ENCODE results near the gene CEP89.
"Not testable (repeated sequence)": the region's sequence is repeated elsewhere in the genome, so short reads cannot be mapped to it uniquely, and the experiment has no call there.

Gene CEP89

GRCh38 chr19:32887572-32888215, 84.1 kb downstream of the CEP89 start:
- H3K27ac ChIP-seq (ENCODE audit: low read depth in 2 of 2, low read length in 2 of 2): no peak overlapping the region
- no peak overlapping the region for H3K4me3 ChIP-seq (ENCODE audit: low read length in 2 of 2)
- H3K4me1 ChIP-seq (ENCODE audit: control insufficient read depth in 2 of 2, insufficient read depth in 2 of 2, low read length in 2 of 2): no peaks in the 10 kb centered on the region
- no peaks in the 10 kb centered on the region for H3K27me3 ChIP-seq (ENCODE audit: control insufficient read depth in 2 of 2, insufficient read depth in 2 of 2, low read length in 2 of 2)
- peaks cover 3 to 4% of the 10 kb centered on the region in 2 donors for H3K36me3 ChIP-seq (ENCODE audit: control insufficient read depth in 2 of 2, insufficient read depth in 2 of 2, low read length in 2 of 2)
- peaks cover 0 to 2% of the 10 kb centered on the region in 2 donors for H3K9me3 ChIP-seq (ENCODE audit: control insufficient read depth in 2 of 2, low read length in 2 of 2)
- H3K9ac ChIP-seq (ENCODE audit: low read depth in 1 of 2, low read length in 2 of 2): no peak overlapping the region

DNA sequence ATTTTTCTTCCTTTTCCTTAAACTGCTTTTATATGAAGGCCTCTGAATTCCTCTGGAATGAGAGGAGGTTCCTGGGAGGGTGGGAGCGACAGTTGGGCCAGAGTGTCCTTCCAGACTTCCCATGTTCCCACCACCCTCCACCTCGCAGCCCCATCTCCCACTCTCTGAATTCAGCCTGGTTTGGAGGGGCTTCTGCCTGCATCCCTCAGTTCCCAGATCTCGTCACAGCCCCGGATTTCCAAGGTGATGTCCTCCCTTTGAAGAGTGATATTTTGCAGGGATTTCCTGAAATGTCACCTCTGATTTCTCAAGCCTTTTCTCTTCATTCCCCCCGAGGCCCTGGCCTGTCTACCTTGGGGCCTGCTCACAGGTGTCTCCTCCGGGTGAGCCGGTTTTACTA, 85.5 kb downstream of the CEP89 start:
- no peak overlapping the region for H3K4me3 ChIP-seq (ENCODE audit: low read length in 2 of 2)
- H3K36me3 ChIP-seq (ENCODE audit: control insufficient read depth in 2 of 2, insufficient read depth in 2 of 2, low read length in 2 of 2): peaks cover 3% of the 10 kb centered on the region in 2 donors
- H3K4me1 ChIP-seq (ENCODE audit: control insufficient read depth in 2 of 2, insufficient read depth in 2 of 2, low read length in 2 of 2): no peaks in the 10 kb centered on the region
- H3K9ac ChIP-seq (ENCODE audit: low read depth in 1 of 2, low read length in 2 of 2): no peak overlapping the region
- H3K9me3 ChIP-seq (ENCODE audit: control insufficient read depth in 2 of 2, low read length in 2 of 2): no peaks in the 10 kb centered on the region
- no peaks in the 10 kb centered on the region for H3K27me3 ChIP-seq (ENCODE audit: control insufficient read depth in 2 of 2, insufficient read depth in 2 of 2, low read length in 2 of 2)
- H3K27ac ChIP-seq (ENCODE audit: low read depth in 2 of 2, low read length in 2 of 2): no peak overlapping the region

DNA sequence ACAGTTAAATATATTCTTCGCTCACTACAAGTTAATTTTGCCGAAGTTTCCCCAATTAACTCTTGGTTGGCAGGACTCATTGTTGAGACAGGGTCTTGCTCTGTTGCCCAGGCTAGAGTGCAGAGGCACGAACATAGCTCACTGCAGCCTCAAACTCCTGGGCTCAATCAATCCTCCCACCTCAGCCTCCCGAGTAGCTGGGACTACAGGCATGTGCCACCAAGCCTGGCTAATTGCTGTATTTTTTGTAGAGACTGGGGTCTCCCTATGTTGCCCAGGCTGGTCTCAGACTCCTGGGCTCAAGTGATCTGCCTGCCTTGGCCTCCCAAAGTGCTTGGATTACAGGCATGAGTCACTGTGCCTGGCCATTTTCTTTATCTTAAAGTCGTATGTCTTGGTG, 86.5 kb downstream of the CEP89 start:
- not testable (repeated sequence) for H3K4me3 ChIP-seq (ENCODE audit: low read length in 2 of 2); H3K9me3 ChIP-seq (ENCODE audit: control insufficient read depth in 2 of 2, low read length in 2 of 2); H3K27ac ChIP-seq (ENCODE audit: low read depth in 2 of 2, low read length in 2 of 2); H3K27me3 ChIP-seq (ENCODE audit: control insufficient read depth in 2 of 2, insufficient read depth in 2 of 2, low read length in 2 of 2); H3K4me1 ChIP-seq (ENCODE audit: control insufficient read depth in 2 of 2, insufficient read depth in 2 of 2, low read length in 2 of 2); H3K9ac ChIP-seq (ENCODE audit: low read depth in 1 of 2, low read length in 2 of 2); H3K36me3 ChIP-seq (ENCODE audit: control insufficient read depth in 2 of 2, insufficient read depth in 2 of 2, low read length in 2 of 2)

DNA sequence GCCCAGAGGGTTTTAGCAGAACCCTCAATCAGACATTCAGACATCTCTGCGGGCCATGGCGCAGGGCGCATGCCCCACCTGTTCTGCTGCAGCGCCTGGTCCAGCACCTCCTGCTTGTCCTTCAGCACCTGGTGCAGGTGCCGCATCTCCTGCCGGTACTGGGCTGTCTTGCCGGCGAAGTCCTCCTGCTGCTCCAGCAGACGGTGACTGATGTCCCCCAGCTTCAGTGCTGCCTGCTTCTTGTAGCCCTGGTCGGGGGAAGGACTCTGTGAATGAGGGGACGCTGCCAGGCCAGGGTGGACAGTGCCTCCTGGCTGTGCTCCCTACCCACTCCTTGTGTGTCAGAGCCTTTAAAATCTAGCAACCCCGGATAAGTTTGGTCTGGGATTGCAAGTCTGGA, 90.0 kb downstream of the CEP89 start:
- Histone ChIP-seq H3K27ac (ENCODE audit: low read depth in 2 of 2, low read length in 2 of 2) (no peak overlapping the region), H3K4me1 (ENCODE audit: control insufficient read depth in 2 of 2, insufficient read depth in 2 of 2, low read length in 2 of 2) (peaks cover 0 to 5% of the 10 kb centered on the region in 2 donors), H3K9ac (ENCODE audit: low read depth in 1 of 2, low read length in 2 of 2) (no peak overlapping the region), H3K4me3 (ENCODE audit: low read length in 2 of 2) (no peak overlapping the region), H3K36me3 (ENCODE audit: control insufficient read depth in 2 of 2, insufficient read depth in 2 of 2, low read length in 2 of 2) (peaks cover 0 to 3% of the 10 kb centered on the region in 2 donors), H3K9me3 (ENCODE audit: control insufficient read depth in 2 of 2, low read length in 2 of 2) (no peaks in the 10 kb centered on the region), H3K27me3 (ENCODE audit: control insufficient read depth in 2 of 2, insufficient read depth in 2 of 2, low read length in 2 of 2) (no peaks in the 10 kb centered on the region)

- no peaks in the 10 kb centered on the region for H3K36me3 ChIP-seq (ENCODE audit: control insufficient read depth in 2 of 2, insufficient read depth in 2 of 2, low read length in 2 of 2)
- no peak overlapping the region for H3K4me3 ChIP-seq (ENCODE audit: low read length in 2 of 2)
- no peaks in the 10 kb centered on the region for H3K27me3 ChIP-seq (ENCODE audit: control insufficient read depth in 2 of 2, insufficient read depth in 2 of 2, low read length in 2 of 2)
- no peak overlapping the region for H3K9ac ChIP-seq (ENCODE audit: low read depth in 1 of 2, low read length in 2 of 2)
- peaks cover 6 to 13% of the 10 kb centered on the region in 2 donors for H3K4me1 ChIP-seq (ENCODE audit: control insufficient read depth in 2 of 2, insufficient read depth in 2 of 2, low read length in 2 of 2)
- no peak overlapping the region for H3K27ac ChIP-seq (ENCODE audit: low read depth in 2 of 2, low read length in 2 of 2)
- H3K9me3 ChIP-seq (ENCODE audit: control insufficient read depth in 2 of 2, low read length in 2 of 2): no peaks in the 10 kb centered on the region
These were observed 91.1 kb downstream of the CEP89 start for GRCh38 chr19:32880622-32881021.

DNA sequence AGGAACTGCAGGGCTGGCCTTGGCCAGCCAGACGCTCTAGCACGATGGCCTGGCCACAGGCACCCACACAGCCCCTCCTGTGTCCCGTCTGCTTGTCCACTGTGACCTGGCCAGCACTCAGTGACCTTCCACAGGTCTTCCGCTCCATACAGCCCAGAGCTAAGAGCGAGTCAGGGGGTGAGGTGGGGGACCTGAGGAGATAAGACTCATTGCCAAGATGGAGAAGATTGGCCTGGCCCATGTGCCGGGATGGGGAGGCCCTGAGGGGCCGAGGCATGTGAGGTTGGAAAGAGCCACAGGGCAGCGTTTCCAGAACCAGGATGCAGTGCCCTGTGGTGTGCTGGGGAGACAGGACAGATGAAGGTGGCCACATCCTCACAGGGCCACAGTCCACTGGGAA, 92.0 kb downstream of the CEP89 start:
- Histone ChIP-seq H3K4me1 (ENCODE audit: control insufficient read depth in 2 of 2, insufficient read depth in 2 of 2, low read length in 2 of 2) (peaks cover 6 to 13% of the 10 kb centered on the region in 2 donors), H3K36me3 (ENCODE audit: control insufficient read depth in 2 of 2, insufficient read depth in 2 of 2, low read length in 2 of 2) (no peaks in the 10 kb centered on the region), H3K9me3 (ENCODE audit: control insufficient read depth in 2 of 2, low read length in 2 of 2) (no peaks in the 10 kb centered on the region)

DNA sequence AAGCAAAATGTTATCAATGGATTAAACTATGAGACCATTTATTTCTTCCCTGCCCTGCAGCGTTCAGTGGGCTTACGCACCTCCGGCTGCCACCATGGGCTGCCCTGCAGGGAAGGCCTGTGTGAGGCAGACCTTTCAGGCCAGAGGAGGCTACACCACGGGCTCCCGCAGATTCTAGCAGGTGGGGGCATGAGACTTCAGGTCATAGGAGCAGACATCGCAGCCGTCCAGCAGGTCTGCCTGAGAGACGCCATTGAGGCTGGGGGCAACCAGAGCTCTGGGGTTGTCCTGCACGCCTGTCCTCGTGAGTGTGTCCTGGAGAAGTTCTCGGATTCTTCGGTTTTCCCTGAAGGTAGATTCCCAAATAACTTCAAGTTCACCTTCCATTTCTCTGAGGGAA, 92.8 kb downstream of the CEP89 start:
- H3K27me3 ChIP-seq (ENCODE audit: control insufficient read depth in 2 of 2, insufficient read depth in 2 of 2, low read length in 2 of 2): no peaks in the 10 kb centered on the region
- no peak overlapping the region for H3K9ac ChIP-seq (ENCODE audit: low read depth in 1 of 2, low read length in 2 of 2)
- peaks cover 6 to 16% of the 10 kb centered on the region in 2 donors for H3K4me1 ChIP-seq (ENCODE audit: control insufficient read depth in 2 of 2, insufficient read depth in 2 of 2, low read length in 2 of 2)
- no peaks in the 10 kb centered on the region for H3K9me3 ChIP-seq (ENCODE audit: control insufficient read depth in 2 of 2, low read length in 2 of 2)
- no peaks in the 10 kb centered on the region for H3K36me3 ChIP-seq (ENCODE audit: control insufficient read depth in 2 of 2, insufficient read depth in 2 of 2, low read length in 2 of 2)
- no peak overlapping the region for H3K27ac ChIP-seq (ENCODE audit: low read depth in 2 of 2, low read length in 2 of 2)
- H3K4me3 ChIP-seq (ENCODE audit: low read length in 2 of 2): no peak overlapping the region

More for the DNA sequence above, 92.0 kb downstream of the CEP89 start:
- Histone ChIP-seq H3K4me3 (ENCODE audit: low read length in 2 of 2) (no peak overlapping the region), H3K27me3 (ENCODE audit: control insufficient read depth in 2 of 2, insufficient read depth in 2 of 2, low read length in 2 of 2) (no peaks in the 10 kb centered on the region), H3K27ac (ENCODE audit: low read depth in 2 of 2, low read length in 2 of 2) (no peak overlapping the region), H3K9ac (ENCODE audit: low read depth in 1 of 2, low read length in 2 of 2) (no peak overlapping the region)

GRCh38 chr19:32877977-32878745, 93.6 kb downstream of the CEP89 start:
- Histone ChIP-seq H3K27me3 (ENCODE audit: control insufficient read depth in 2 of 2, insufficient read depth in 2 of 2, low read length in 2 of 2) (no peaks in the 10 kb centered on the region), H3K9me3 (ENCODE audit: control insufficient read depth in 2 of 2, low read length in 2 of 2) (no peaks in the 10 kb centered on the region), H3K36me3 (ENCODE audit: control insufficient read depth in 2 of 2, insufficient read depth in 2 of 2, low read length in 2 of 2) (no peaks in the 10 kb centered on the region), H3K4me3 (ENCODE audit: low read length in 2 of 2) (no peak overlapping the region), H3K27ac (ENCODE audit: low read depth in 2 of 2, low read length in 2 of 2) (no peak overlapping the region), H3K9ac (ENCODE audit: low read depth in 1 of 2, low read length in 2 of 2) (no peak overlapping the region), H3K4me1 (ENCODE audit: control insufficient read depth in 2 of 2, insufficient read depth in 2 of 2, low read length in 2 of 2) (peaks cover 6 to 22% of the 10 kb centered on the region in 2 donors)

DNA sequence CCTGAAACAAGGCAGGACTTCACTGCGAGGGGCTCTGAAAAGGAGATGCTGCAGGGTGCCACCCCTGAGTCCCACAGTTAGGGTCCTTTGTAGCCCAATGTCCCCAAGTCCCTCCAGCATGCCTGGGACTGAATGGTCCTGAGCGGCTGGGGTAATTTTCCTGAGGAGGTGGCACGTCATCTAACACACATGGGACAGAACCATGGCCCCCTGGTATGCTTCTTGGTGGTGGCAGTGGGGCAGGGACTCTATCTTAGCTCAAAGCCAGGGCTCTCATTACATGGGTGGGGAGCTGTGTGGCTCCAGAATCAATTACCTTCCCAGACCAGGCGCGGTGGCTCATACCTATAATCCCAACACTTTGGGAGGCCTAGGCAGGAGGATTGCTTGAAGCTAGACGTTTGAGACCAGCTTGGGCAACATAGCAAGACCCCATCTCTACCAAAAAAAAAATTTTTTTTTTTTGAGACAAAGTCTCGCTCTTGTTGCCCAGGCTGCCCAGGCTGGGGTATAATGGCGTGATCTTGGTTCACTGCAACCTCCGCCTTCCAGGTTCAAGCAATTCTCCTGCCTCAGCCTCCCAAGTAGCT, 94.3 kb downstream of the CEP89 start:
- H3K27ac ChIP-seq (ENCODE audit: low read depth in 2 of 2, low read length in 2 of 2): no peak overlapping the region
- no peaks in the 10 kb centered on the region for H3K27me3 ChIP-seq (ENCODE audit: control insufficient read depth in 2 of 2, insufficient read depth in 2 of 2, low read length in 2 of 2)
- peak overlapping the region in 1 of 2 donors; percentile 9 for H3K4me3 ChIP-seq (ENCODE audit: low read length in 2 of 2)
- no peaks in the 10 kb centered on the region for H3K36me3 ChIP-seq (ENCODE audit: control insufficient read depth in 2 of 2, insufficient read depth in 2 of 2, low read length in 2 of 2)
- H3K9me3 ChIP-seq (ENCODE audit: control insufficient read depth in 2 of 2, low read length in 2 of 2): no peaks in the 10 kb centered on the region
- H3K9ac ChIP-seq (ENCODE audit: low read depth in 1 of 2, low read length in 2 of 2): no peak overlapping the region
- H3K4me1 ChIP-seq (ENCODE audit: control insufficient read depth in 2 of 2, insufficient read depth in 2 of 2, low read length in 2 of 2): peaks cover 9 to 26% of the 10 kb centered on the region in 2 donors

GRCh38 chr19:32876919-32877285, 94.9 kb downstream of the CEP89 start:
- peaks cover 9 to 26% of the 10 kb centered on the region in 2 donors for H3K4me1 ChIP-seq (ENCODE audit: control insufficient read depth in 2 of 2, insufficient read depth in 2 of 2, low read length in 2 of 2)
- H3K4me3 ChIP-seq (ENCODE audit: low read length in 2 of 2): peak overlapping the region in 1 of 2 donors; percentile 9
- no peak overlapping the region for H3K27ac ChIP-seq (ENCODE audit: low read depth in 2 of 2, low read length in 2 of 2)
- no peaks in the 10 kb centered on the region for H3K36me3 ChIP-seq (ENCODE audit: control insufficient read depth in 2 of 2, insufficient read depth in 2 of 2, low read length in 2 of 2)
- H3K27me3 ChIP-seq (ENCODE audit: control insufficient read depth in 2 of 2, insufficient read depth in 2 of 2, low read length in 2 of 2): no peaks in the 10 kb centered on the region
- no peaks in the 10 kb centered on the region for H3K9me3 ChIP-seq (ENCODE audit: control insufficient read depth in 2 of 2, low read length in 2 of 2)
- H3K9ac ChIP-seq (ENCODE audit: low read depth in 1 of 2, low read length in 2 of 2): no peak overlapping the region

Data from mucosa of rectum (tissue), 2 donors.